Muscle layer of duodenum (tissue), 2 donors: ENCODE results near the gene SERPINC1.
"Not testable (repeated sequence)": the region's sequence is repeated elsewhere in the genome, so short reads cannot be mapped to it uniquely, and the experiment has no call there.

ENCODE experiments used
- H3K27ac ChIP-seq: one replicate; pipeline ENCODE4 v1.7.0; 2013; ENCODE audit warnings: mild to moderate bottlenecking, low read length
- H3K27me3 ChIP-seq: one replicate; pipeline ENCODE4 v1.7.0; 2013; ENCODE audit warnings: low read depth, mild to moderate bottlenecking, control low read depth, low read length
- H3K36me3 ChIP-seq, 2 donors: one replicate each; pipeline ENCODE4 v1.7.0; 2013; ENCODE audit warnings: low read length in 2 of 2, control low read depth in 1 of 2, mild to moderate bottlenecking in 1 of 2; ENCODE audit not compliant: insufficient read depth in 2 of 2, control insufficient read depth in 1 of 2
- H3K4me1 ChIP-seq, 2 donors: one replicate each; pipeline ENCODE4 v1.7.0; 2013; ENCODE audit warnings: low read length in 2 of 2, mild to moderate bottlenecking in 2 of 2, control low read depth in 1 of 2, moderate library complexity in 1 of 2; ENCODE audit not compliant: insufficient read depth in 2 of 2, control insufficient read depth in 1 of 2
- H3K4me3 ChIP-seq, 2 donors: one replicate each; pipeline ENCODE4 v1.7.0; 2013; ENCODE audit warnings: low read length in 2 of 2, low read depth in 1 of 2, mild to moderate bottlenecking in 1 of 2
- H3K9me3 ChIP-seq, 2 donors: one replicate each; pipeline ENCODE4 v1.7.0; 2013; ENCODE audit warnings: low read length in 2 of 2, control low read depth in 1 of 2, mild to moderate bottlenecking in 1 of 2; ENCODE audit not compliant: control insufficient read depth in 1 of 2
- donor health status: healthy.

The SERPINC1 gene

GRCh38 chr1:173862146-173862768, 54.9 kb downstream of the SERPINC1 start:
- not testable (repeated sequence) for H3K4me3 ChIP-seq, H3K9me3 ChIP-seq, H3K27me3 ChIP-seq, H3K27ac ChIP-seq
- peaks cover 46 to 54% of the 10 kb centered on the region in 2 donors for H3K36me3 ChIP-seq
- H3K4me1 ChIP-seq, result peaks cover 11 to 14% of the 10 kb centered on the region in 2 donors

- H3K9me3 ChIP-seq, result no peaks in the 10 kb centered on the region
- H3K4me1 ChIP-seq, result peaks cover 11 to 14% of the 10 kb centered on the region in 2 donors
- no peak overlapping the region for H3K27ac ChIP-seq
- no peak overlapping the region for H3K4me3 ChIP-seq
- H3K27me3 ChIP-seq, result no peaks in the 10 kb centered on the region
- peaks cover 46 to 58% of the 10 kb centered on the region in 2 donors for H3K36me3 ChIP-seq
These were observed 55.4 kb downstream of the SERPINC1 start for GRCh38 chr1:173861731-173862145.

GRCh38 chr1:173860065-173860464, 57.1 kb downstream of the SERPINC1 start:
- Histone ChIP-seq H3K4me1 (peaks cover 3 to 4% of the 10 kb centered on the region in 2 donors), H3K27me3 (no peaks in the 10 kb centered on the region), H3K36me3 (peaks cover 35 to 44% of the 10 kb centered on the region in 2 donors), H3K4me3 (no peak overlapping the region), H3K27ac (no peak overlapping the region), H3K9me3 (no peaks in the 10 kb centered on the region)

- H3K9me3 ChIP-seq, H3K4me3 ChIP-seq, H3K27ac ChIP-seq, H3K27me3 ChIP-seq, H3K4me1 ChIP-seq: not testable (repeated sequence)
- peaks cover 33 to 38% of the 10 kb centered on the region in 2 donors for H3K36me3 ChIP-seq
These were observed 57.6 kb downstream of the SERPINC1 start for GRCh38 chr1:173859547-173859946.

GRCh38 chr1:173857363-173857917, 59.7 kb downstream of the SERPINC1 start:
- Histone ChIP-seq H3K4me3 (no peak overlapping the region), H3K27me3 (no peaks in the 10 kb centered on the region), H3K4me1 (no peaks in the 10 kb centered on the region), H3K9me3 (no peaks in the 10 kb centered on the region), H3K36me3 (peaks cover 19 to 22% of the 10 kb centered on the region in 2 donors), H3K27ac (no peak overlapping the region)

- Histone ChIP-seq H3K4me1 (no peaks in the 10 kb centered on the region), H3K4me3 (no peak overlapping the region), H3K27me3 (no peaks in the 10 kb centered on the region), H3K36me3 (peaks cover 19 to 20% of the 10 kb centered on the region in 2 donors), H3K27ac (no peak overlapping the region), H3K9me3 (no peaks in the 10 kb centered on the region)
These were observed 60.2 kb downstream of the SERPINC1 start for GRCh38 chr1:173856903-173857302.

- H3K27me3 ChIP-seq, result no peaks in the 10 kb centered on the region
- H3K9me3 ChIP-seq, result no peaks in the 10 kb centered on the region
- peaks cover 19 to 23% of the 10 kb centered on the region in 2 donors for H3K36me3 ChIP-seq
- no peak overlapping the region for H3K27ac ChIP-seq
- no peaks in the 10 kb centered on the region for H3K4me1 ChIP-seq
- no peak overlapping the region for H3K4me3 ChIP-seq
These were observed 61.1 kb downstream of the SERPINC1 start for GRCh38 chr1:173856014-173856413.
